ENCODE results near the gene TWF2.

Gene TWF2

DNA sequence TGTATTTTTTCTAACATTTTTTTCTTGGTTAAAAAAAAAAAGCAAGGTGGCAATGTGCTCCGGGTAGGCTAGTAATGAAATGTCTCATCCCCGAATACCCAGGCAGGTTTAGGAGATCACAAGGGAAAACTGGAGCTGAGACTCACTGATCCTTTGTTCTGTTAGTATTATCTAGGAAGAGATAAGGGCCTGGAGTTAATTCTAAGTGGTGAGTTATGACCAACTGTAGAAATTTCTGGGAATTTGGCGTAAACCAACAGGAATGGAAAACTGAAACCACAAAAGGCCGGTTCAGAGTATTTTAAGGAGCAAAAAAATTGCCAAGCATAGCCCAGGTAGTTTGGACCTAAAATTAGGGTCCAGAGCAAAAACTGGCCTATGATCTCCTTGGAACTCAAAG is 19.0 kb upstream of the TWF2 start:
- no peak for DNase-seq (ENCODE audit: low spot score)

DNA sequence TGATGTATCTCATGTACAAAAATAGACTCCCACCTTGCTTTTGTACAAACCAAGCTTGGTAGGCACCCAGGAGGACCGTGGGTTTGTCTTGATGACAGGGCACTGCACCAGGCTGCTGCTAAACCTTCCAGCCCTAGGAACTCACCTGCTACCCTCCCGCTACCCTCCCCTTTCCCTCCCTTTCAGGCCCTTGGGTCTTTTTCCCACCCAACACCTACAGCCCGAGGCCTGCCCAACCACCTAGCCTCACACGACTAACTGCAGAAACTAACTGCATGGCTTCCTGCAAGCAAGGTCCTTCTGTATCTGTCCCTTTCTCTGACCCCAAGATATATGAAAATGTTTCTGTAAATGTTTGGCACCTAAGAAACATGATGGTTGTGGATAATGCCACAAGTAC is 17.7 kb upstream of the TWF2 start:
- no peak for DNase-seq (ENCODE audit: low spot score)

DNA sequence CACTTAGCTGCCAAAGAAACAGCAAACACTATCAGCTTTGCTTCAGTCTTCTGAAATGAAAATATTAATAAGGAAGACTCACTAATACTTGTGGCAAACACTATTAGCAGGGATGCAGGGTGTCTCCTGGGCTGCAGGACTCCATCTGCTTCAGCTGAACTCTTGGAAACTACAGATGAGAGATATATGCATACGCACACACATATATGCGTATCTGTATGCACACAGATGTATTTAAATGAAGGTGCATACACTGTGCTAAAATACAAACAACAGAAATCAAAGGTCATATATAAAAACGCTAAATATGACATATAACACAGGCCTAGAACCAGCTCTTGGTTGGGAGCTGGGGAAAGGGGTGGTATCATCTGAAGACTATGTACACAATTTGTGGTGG is 17.2 kb upstream of the TWF2 start:
- DNase-seq (ENCODE audit: low spot score) = no peak

DNA sequence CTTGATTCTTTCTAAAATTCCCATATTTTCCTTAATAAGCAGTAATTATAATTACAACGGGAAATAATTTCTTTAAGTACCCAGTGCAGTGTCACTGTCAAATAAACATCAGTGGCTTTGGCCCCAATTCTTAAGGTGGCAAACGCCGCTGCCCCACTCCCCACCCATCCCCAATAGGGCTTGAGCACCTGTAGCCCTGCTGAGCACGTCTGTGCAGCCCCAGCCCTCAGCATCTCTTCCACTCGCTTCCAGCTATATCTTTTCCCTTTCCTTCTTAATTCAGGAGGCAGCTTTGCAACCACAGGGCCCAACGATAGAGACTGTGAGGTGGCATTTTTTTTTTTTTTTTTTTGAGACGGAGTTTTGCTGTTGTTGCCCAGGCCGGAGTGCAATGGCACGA is 15.7 kb upstream of the TWF2 start:
- DNase-seq (ENCODE audit: low spot score) = no peak

DNA sequence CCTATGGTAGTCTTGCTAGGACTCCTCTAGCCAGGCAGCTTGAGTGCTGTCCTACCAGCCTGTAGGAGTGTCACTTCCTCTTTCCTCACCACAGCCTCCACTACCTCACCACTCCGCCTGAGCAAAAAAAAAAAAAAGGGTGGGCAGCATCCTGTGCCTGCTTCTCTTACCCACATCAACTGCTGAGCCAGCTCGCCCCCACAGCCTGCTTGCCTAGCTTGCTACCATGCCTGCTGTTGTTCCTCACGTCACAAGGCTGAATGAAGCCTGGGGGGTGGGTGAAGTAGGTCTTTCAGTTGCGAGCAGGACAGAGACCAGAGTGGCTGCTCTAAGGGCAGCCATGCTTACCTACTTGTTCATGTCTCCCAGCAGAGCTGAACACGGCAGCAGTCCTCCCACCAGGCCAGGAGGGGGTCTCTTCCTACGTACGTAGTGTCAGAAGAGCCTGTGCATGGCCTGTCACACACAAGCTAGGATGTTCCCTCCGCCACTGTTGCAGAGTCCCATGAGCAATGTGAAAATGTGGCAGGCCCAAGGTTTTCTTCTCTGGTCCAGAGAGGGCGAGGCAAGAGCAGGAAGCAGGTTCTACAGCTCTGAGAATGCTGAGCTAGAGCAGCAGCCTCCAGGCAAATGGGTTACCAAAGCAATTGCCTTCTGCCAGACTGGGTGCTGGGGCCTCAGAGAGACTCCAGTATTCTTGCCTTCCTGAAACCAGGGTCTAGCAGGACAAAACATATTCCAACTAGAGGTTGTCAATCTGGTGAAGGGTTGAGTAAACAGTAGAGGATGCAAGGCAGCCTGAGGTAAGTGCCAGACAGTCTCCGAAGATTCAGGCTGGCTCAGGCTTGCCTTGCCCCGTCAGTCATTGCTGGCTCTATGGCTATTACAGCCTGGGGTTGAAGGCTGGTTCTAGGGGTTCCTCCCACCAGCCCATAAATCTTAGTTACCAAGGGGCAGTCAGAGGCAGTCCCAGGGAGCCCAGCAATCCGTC is 14.7 kb upstream of the TWF2 start:
- no peak for DNase-seq (ENCODE audit: low spot score)

DNA sequence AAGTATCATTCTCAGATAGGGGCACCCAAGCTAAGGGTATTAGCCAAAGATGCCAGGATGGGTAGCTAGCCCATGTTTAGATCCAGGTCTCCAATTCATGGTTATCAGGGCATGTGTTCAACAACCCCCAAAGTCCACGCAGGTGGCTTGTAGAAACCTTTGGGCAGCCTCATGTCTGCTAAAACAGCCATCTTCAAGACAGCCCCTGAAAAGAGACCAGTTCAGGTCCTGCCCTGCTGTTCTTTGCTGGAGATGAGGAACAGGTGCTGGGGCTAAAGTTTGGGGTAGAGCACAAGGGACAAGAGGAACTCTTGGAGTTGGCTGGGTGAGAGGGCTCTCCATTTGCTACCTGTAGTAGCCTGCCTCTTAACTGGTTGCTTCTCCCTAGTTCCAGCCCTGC is 11.2 kb upstream of the TWF2 start:
- DNase-seq (ENCODE audit: low spot score) = no peak

DNA sequence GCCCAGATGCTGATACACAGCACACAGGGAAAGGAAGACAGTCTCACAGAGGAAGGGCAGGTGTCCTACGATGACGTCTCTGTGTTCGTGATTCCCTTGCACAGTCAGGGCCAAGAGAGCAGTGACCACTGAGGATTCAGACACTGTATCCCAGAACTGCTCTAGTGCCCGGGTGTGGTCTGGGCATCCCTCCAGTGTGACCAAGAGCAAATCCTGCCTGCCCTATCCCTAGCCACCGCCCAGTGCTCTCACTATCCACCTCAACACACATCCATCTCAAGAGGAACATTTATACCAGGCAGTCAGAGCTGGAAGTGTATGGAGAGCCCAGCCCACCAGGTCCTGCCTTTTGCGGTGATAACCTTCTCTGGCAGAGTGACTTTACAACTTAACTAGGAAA is 10.7 kb upstream of the TWF2 start:
- DNase-seq (ENCODE audit: low spot score) = no peak

DNA sequence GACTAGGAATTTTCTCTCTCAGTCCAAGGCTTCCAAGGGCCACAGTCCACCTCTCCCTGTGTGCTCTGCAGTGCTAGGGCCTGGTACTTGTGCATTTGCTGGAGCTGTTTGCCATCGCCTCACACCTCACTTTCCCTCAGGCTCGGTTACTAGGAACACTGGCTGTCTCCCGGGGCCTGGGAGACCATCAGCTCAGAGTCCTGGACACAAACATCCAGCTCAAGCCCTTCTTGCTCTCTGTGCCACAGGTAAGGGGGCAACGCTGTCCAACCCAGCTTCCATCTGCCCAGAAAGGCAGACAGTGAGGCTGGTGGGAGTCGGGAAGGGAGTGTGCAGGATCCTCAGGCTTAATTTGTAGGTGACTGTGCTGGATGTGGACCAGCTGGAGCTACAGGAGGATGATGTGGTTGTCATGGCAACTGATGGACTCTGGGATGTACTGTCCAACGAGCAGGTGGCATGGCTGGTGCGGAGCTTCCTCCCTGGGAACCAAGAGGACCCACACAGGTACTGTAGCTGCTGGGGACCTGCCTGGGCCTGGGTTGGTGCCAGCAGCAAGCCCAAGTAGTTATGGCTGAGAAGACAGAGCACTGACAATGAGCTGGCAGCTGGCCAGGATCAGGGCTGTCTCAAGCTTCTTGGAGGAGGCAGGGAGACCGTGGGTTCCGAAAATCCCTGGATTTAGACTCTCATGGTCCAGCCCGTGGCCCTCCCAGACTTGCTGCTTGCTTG is 10.0 kb upstream of the TWF2 start:
- DNase-seq (ENCODE audit: low spot score) = no peak

DNA sequence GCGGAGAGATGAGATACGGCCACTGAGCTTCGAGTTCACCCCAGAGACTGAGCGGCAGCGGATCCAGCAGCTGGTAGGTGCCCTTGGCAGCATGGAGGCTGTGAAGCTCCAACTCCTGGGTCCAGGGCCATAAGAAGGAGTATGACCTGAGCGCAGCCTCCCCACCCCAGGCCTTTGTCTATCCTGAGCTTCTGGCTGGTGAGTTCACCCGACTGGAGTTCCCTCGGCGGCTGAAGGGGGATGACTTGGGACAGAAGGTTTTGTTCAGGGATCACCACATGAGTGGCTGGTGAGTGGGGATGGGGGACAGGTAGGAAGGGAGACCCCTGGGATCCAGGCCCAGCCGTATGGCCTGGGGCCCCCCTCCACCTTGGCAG is 9.2 kb upstream of the TWF2 start:
- DNase-seq (ENCODE audit: low spot score) = no peak

DNA sequence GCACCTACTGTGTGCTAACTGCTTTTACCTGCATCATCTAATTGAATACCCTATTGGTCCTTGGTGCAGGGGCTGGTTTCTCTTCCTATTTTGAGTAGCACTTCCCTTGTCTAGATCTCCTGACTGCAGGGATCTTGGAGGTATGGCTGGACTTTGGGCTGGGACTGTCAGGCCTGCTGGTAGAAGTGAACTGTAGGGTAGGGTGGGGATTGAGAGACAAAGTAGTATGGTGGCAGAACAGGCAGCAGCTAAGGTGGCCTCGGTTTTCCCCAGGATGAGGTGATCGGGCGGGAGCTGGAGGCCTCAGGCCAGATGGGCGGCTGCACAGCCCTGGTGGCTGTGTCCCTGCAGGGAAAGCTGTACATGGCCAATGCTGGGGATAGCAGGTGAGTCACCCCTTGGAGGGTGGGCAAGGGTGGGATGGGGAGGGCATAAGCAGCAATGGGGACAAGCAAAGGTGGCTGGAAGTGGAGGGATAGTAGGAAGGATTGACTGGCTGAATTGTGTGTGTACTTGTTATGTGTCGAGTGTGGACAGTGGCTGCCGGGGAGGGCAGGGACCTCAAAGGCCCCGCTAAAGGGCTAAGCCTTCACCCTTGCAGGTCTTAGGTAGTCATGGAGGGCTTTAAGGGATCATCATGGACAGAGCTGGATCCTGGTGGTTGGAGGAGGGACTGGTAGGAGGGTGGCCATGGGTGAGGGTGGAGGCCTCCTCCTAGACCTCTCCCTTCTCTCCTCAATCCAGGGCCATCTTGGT is 8.6 kb upstream of the TWF2 start:
- no peak for DNase-seq (ENCODE audit: low spot score)

DNA sequence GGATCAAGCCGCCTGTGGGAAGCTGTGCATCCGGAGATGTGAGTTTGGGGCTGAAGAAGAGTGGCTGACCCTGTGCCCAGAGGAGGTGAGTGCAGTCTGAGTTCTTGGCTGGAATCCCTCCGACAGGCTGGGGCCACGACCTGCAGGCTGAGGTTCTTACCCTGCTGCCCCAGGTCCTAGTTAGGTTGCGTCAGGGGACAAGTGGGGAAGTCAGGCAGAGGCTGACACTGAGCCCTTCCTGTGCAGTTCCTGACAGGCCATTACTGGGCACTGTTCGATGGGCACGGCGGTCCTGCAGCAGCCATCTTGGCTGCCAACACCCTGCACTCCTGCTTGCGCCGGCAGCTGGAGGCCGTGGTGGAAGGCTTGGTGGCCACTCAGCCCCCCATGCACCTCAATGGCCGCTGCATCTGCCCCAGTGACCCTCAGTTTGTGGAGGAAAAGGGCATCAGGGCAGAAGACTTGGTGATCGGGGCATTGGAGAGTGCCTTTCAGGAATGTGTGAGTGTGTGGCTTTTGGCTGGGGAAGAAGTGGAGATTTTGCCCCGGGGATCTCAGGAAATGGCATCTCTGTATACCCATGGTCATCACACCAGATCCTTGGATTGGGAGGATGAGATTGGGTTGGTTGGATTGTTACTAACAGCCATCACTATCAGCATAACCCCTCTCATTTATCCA is 7.9 kb upstream of the TWF2 start:
- DNase-seq (ENCODE audit: low spot score) = no peak

DNA sequence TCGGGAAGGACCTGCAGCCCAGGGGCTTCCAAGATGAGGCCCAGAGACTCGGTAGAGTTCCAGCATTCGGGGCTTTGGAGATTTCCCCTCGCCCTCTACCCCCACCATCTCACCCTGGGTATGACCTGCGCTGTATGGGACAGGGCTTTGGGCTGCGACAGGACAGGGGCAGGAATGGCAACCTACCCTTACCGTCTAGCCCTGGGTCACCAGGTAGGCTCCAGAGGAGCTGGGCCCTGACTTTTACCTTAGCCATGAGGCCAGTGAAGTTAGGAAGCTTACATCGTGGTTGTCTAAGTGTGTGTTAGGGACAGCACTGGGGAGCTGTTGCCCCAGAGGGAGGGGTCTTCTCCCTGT is 7.3 kb upstream of the TWF2 start:
- DNase-seq (ENCODE audit: low spot score) = no peak

DNA sequence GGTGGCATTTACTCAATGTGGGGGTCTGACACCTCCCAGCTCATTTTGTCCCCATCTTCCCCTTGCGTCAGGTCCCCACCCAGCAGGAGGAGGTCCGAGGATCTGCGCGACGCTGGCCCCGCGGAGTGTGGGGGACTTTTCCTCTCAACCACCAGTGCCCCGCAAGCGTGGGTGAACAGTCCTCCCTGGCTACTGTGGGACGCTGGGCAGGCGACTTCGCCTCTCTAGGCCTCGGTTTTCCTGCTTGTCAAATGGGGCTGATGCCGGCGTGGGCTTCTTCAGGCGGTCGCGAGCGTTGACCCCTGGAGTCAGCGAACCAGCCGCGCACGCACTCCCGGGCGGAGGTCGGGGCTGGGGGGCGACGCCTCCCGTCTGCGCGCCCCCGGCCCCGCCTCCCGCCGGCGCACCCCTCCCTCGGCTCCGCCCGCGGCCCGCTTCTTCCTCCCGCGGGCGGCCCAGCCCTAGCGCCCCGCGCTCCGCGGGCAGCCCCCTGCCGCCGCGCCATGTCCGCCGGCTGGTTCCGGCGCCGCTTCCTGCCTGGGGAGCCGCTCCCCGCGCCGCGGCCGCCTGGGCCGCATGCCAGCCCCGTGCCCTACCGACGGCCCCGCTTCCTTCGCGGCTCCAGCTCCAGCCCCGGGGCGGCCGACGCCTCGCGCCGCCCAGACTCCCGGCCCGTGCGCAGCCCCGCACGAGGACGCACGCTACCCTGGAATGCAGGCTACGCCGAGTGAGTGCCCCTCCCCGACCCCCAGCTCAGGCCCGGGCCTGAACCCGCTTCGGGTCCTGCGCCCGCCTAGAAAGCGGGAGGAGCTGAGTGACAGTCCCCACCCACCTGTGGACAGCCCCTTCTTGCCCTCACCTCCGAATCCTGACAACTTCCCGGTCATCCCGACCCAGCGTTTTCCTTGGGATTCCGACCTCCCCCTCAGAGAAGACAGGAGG is 6.6 kb upstream of the TWF2 start, which contains the start of gene PPM1M:
Gene PPM1M (plus strand): TSS at position 438 of the 942 bp plus-strand sequence. CDS start 66 bp downstream, at position 504.
- DNase-seq (ENCODE audit: low spot score) = peak; percentile 76

DNA sequence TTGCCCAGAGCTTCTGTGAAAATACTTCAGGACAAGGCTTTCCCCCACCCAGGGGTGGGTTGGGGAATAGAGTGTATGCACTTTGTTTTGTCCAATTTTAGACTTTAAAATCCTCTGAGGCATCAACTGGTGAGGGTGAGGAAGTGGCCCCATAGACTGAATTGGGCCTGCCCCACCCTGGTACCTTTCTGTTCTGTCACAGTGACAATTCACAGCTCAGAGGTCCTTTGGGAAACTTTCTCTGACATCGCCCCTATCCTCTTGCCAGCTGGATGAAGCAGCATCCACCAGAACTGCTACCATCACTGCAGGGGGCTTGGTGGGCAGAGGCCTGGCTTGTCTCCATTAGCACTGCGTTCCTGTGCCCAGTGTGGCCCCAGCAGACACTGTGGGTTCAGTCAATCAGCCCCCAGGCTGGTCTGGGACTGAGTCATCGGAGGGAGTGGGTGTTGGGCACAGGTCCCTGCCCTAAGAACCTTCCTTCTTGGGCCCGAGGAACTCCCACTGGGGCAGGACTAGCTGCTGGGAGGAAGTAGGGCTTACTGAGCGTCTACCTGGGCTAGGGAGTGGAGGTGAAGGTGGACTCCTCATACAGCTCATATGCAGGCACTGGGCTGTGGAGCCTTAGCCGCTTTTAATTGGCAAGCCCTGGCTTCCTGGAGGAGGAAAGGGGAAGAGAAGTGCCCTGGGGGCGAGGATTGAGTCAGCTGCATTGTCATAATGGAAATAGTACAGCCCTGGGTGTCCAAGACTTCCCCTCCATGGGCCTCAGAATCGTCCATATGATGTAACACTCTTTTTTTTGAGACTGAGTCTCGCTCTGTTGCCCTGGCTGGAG is 5.1 kb upstream of the TWF2 start:
- no peak for DNase-seq (ENCODE audit: low spot score)

DNA sequence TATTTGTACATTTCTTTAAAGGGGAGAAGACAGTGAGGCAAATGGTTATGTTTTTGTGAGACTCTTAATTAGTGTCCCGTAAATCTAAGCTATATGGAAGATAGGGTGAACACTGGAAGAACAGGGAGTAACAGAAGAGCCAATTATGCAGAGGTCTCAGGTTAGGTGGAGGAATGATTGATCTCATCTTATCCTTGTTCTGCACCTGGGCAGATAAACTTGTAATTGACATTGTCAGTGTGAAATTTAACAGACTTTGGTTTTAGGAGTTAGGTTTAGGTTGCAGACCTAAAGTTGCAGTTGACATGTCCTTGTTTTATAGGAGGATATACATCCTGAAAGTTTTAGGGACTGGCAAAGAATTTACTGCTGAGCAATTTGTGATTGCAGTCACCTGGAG is 3.1 kb upstream of the TWF2 start:
- DNase-seq (ENCODE audit: low spot score) = peak; percentile 2

DNA sequence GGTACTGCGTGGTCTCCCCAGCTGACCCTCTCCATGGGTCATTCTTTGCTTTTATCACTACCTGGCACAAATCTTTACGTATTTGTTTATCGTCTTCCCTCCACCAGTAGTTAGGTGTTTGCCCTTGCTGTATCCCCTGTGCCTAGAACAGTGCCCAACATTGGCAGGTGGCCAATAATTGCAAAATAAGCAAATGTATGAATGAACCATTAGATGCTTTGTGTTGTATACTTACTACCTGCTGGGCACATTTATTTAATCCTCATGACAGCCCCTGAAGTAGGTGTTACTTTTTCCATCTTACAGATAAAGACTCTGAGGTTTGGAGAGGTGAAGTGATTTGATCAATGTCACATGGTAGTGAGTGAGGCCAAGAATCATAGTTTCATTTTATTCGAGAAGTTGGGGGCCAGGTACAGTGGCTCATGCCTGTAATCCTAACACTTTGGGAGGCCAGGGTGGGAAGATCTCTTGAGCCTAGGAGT is 2.0 kb upstream of the TWF2 start:
- no peak for DNase-seq (ENCODE audit: low spot score)

DNA sequence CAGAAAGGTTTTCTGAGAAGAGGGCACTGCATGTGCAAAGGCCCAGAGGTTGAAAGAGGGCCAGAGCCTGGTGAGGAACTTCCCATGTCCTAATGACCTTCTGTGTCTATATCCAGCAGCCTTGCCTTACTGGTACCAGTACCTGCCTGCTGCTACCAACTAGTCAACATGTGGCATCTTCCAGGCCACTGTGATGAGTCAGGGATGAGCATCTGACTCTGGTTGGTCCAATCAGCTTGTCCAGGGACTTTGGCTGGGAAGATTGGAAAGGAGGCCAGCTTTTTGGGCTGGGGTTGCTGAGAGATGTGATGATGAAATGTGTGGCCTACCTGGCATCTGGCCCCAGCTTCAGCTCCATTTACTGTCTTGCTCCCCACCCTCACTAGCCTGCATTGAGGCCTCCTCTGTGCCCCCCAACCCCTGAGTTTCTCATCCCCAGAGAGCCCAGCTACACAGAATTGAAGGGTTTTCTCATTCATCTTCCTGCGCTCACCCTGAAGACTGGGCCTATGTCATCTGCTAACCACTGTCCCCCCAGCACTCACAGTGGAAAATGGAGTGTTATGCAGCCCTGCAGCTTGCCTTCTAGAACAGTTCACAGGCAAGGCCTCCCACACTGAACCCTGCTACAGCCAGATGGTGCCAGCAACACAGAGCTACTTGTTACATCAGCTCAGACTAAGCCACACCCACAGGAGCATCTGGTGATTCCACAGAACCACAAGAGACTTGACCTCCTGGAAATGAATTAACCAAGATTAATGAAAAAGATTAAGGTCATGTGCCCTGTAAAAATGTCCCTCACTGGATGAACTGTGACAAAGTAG is 1.3 kb upstream of the TWF2 start:
- peak; percentile 67 for DNase-seq (ENCODE audit: low spot score)

DNA sequence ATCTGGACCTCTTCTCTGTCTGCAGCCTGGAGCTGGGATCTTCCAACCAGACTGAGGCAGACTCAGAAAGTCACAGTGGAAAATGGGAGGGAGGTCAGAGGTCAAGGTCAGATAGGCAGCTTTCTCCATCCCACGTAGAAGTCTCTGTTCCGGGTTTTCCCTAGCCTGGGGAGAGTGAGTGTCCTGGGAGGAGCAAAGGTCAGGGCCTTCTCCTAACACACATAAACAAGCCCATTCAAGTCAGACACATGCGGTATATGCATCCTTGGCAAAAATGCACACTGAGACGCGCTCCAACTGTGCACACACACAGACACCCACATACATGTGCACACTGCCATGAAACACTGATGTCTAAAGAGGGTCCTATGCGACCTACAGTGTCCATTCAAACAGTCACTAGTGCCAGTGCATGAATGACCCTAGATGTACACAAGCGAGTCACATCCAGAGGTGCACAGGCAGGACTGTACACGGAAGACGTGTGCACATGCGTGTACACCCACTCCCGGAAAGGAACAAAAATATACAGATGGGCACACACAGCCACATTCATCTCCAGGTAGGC is 681 bp downstream of the TWF2 start:
- peak; percentile 75 for DNase-seq (ENCODE audit: low spot score)

All from HuH-7 (cell line).